ENCODE results near the gene MYO7A. TPM values are rescaled to one million over a fixed set of nuclear protein-coding genes. Genes with fewer than 3 reads are reported as not detected.
A peak's percentile ranks its signal among the peaks of the same experiment; 100 is the strongest.

The MYO7A gene
- total RNA-seq, 2 donors from 2014 or later: 15.2 to 22.7 TPM

DNA sequence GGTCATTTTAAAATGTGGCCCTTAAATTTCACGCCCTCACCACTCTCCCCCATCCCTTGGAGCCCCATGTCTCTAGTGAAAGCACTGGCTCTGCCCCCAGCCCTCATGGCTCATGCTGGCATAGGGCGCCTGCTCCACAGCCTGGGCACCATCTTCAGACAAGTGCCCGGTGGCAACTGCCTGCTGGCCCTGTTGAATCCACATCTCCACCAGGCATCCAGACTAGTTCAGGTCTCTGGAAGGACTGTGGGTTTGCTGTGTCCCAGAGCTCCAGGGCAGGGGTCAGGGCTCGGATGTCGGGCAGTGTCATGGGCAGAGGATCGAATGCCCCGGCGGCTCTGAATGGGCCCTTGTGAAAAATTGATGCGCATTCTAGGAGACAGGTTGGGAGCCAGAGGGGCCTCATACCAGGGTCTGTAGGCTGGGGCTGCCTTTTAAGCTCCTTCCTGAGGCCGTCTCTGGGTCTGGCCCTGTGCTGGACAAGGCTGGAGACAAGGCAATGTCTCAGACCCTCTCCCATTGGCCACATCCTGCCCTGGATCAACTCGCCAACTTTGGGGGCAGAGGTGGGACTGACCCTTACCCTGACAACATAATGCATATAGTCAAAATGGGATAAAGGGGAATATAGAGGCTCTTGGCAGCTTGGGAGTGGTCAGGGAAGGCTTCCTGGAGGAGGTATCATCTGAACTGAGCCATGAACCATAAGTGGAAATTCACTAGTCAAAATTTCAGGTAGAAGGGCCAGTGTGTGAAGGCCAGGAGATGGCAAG lies 1.2 kb downstream of the MYO7A start:
- H3K4me1 ChIP-seq (ENCODE audit: control insufficient read depth in 1 of 2, low read depth in 2 of 2): peaks cover 18 to 38% of the 10 kb centered on the region in 2 donors
- H3K9me3 ChIP-seq: no peaks in the 10 kb centered on the region
- no peaks in the 10 kb centered on the region for H3K27me3 ChIP-seq (replicated peaks; ENCODE audit: insufficient read depth)
- no peak for DNase-seq (ENCODE audit: low spot score)
- no peak overlapping the region for H3K4me3 ChIP-seq
- no peak for ATAC-seq (ENCODE audit: insufficient number of reproducible peaks, low FRiP score, low read depth)
- H3K27ac ChIP-seq: no peak overlapping the region
- H3K36me3 ChIP-seq: no peaks in the 10 kb centered on the region
- TF ChIP-seq, protein P1, sequence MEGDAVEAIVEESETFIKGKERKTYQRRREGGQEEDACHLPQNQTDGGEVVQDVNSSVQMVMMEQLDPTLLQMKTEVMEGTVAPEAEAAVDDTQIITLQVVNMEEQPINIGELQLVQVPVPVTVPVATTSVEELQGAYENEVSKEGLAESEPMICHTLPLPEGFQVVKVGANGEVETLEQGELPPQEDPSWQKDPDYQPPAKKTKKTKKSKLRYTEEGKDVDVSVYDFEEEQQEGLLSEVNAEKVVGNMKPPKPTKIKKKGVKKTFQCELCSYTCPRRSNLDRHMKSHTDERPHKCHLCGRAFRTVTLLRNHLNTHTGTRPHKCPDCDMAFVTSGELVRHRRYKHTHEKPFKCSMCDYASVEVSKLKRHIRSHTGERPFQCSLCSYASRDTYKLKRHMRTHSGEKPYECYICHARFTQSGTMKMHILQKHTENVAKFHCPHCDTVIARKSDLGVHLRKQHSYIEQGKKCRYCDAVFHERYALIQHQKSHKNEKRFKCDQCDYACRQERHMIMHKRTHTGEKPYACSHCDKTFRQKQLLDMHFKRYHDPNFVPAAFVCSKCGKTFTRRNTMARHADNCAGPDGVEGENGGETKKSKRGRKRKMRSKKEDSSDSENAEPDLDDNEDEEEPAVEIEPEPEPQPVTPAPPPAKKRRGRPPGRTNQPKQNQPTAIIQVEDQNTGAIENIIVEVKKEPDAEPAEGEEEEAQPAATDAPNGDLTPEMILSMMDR (IDR thresholded peaks at IDR 0.05): no peak

DNA sequence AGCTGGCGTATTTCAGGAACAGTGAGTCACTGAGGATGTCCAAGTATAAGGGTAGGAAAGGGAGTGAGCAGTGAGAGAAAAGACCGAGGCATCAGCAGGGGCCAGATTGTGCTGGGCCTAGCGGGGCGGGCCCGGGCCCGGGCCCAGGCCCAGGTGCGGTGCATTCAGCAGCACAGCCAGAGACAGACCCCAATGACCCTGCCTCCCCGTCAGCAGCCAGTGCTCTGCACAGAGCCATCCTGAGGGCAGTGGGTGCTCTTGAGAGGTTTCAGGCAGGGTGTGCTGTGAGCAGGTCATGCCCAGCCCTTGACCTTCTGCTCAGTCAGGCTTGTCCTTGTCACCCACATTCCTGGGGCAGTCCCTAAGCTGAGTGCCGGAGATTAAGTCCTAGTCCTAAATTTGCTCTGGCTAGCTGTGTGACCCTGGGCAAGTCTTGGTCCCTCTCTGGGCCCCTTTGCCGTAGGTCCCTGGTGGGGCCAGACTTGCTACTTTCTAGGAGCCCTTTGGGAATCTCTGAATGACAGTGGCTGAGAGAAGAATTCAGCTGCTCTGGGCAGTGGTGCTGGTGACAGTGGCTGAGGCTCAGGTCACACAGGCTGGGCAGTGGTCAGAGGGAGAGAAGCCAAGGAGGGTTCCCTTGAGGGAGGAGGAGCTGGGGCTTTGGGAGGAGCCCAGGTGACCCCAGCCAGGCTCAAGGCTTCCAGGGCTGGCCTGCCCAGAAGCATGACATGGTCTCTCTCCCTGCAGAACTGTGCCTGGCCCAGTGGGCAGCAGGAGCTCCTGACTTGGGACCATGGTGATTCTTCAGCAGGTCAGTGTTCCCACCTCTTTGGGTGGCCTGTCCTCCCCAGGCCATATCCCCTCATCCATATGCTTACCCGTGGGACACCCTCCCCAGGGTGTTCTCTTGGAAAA lies 2.1 kb downstream of the MYO7A start:
- TF ChIP-seq, protein P1 (IDR thresholded peaks at IDR 0.05): no peak
- no peak overlapping the region for H3K4me3 ChIP-seq
- no peak for DNase-seq (ENCODE audit: low spot score)
- no peak for ATAC-seq (ENCODE audit: insufficient number of reproducible peaks, low FRiP score, low read depth)
- no peaks in the 10 kb centered on the region for H3K36me3 ChIP-seq
- H3K9me3 ChIP-seq: no peaks in the 10 kb centered on the region
- H3K4me1 ChIP-seq (ENCODE audit: control insufficient read depth in 1 of 2, low read depth in 2 of 2): peaks cover 18 to 38% of the 10 kb centered on the region in 2 donors
- no peaks in the 10 kb centered on the region for H3K27me3 ChIP-seq (replicated peaks; ENCODE audit: insufficient read depth)
- H3K27ac ChIP-seq: peak overlapping the region; percentile 55 to 69

DNA sequence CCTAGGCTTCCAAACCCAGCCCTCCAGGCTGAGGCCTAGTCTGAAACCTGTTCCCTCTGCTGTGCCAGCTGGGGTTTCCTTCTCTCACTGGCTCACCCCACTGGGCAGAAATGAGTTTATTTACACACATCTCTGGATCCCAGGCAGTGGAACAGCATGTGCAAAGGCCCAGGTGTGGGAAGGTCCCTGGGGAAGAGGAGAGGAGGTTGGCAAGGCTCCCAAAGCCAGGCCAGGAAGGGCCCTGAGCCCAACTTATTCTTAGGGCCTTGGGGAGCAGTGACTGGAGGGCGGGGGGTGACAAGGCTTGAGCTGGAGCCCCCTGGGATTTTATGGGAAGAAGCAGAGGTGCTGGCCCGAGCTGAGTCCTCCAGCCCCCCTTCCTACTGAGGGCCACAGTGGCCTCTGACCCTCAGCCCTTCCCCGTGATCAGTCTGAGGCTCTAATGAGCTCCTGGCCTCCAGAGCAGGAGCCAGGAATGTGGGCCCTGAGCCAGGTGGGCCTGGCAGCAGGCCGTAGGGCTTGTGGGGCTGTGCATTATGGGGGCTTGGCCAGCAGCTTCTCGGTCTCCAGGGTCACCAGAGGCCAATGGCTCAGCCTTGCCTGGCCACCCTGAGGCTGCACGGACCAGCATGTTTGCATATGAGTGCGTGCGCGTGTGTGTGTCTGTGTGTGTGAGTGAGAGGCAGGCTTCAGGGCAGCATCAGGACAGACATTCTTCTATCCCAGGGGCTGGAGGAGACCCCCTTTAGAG lies 2.9 kb downstream of the MYO7A start:
- H3K36me3 ChIP-seq: no peaks in the 10 kb centered on the region
- H3K9me3 ChIP-seq: no peaks in the 10 kb centered on the region
- DNase-seq (ENCODE audit: low spot score) (no peak), ATAC-seq (ENCODE audit: insufficient number of reproducible peaks, low FRiP score, low read depth) (peak; percentile 33)
- H3K27me3 ChIP-seq (replicated peaks; ENCODE audit: insufficient read depth): no peaks in the 10 kb centered on the region
- no peak overlapping the region for H3K4me3 ChIP-seq
- TF ChIP-seq, protein P1 (IDR thresholded peaks at IDR 0.05): no peak
- H3K27ac ChIP-seq: peak overlapping the region; percentile 55 to 69
- H3K4me1 ChIP-seq (ENCODE audit: control insufficient read depth in 1 of 2, low read depth in 2 of 2): peaks cover 18 to 38% of the 10 kb centered on the region in 2 donors

DNA sequence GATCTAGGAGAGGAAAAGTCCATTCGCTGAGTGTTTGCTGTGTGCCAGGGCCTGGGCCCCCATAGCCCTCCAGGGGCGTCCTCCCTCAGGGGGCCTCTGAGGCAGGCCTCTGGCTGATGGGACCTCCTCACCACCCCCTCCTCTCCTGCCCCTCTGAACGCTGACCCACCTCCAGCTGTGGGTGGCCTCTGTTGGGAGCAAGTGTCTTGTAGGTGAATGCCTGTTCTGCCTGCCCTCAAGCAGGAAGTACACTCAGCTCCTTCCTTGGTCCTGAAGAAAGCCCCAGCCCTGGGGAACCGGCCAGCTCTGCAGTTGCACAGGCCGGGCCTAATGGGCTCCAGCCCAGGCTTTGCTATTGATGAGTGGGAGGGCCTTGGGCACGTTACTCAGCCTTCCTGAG lies 3.5 kb downstream of the MYO7A start:
- Histone ChIP-seq H3K4me3 (no peak overlapping the region), H3K9me3 (no peaks in the 10 kb centered on the region), H3K27ac (peak overlapping the region; percentile 45 to 69), H3K4me1 (ENCODE audit: control insufficient read depth in 1 of 2, low read depth in 2 of 2) (peaks cover 18 to 38% of the 10 kb centered on the region in 2 donors), H3K27me3 (replicated peaks; ENCODE audit: insufficient read depth) (no peaks in the 10 kb centered on the region), H3K36me3 (no peaks in the 10 kb centered on the region)
- ATAC-seq (ENCODE audit: insufficient number of reproducible peaks, low FRiP score, low read depth) (no peak), DNase-seq (ENCODE audit: low spot score) (no peak)
- TF ChIP-seq, protein P1 (IDR thresholded peaks at IDR 0.05): no peak

Measured in thoracic aorta (tissue), 2 donors.